ENCODE data around the gene POLR3E.

- TF ChIP-seq POLR2AphosphoS5 (IDR thresholded peaks at IDR 0.05; ENCODE audit: low read depth, low read length) (no peak), POLR2A (IDR thresholded peaks at IDR 0.05; ENCODE audit: low read depth, low read length) (no peak), TAF1 (IDR thresholded peaks at IDR 0.05; ENCODE audit: low read depth, low read length) (no peak), PAX5 (IDR thresholded peaks at IDR 0.05; ENCODE audit: insufficient read depth, low read length, severe bottlenecking) (no peak), POU2F2 (IDR thresholded peaks at IDR 0.05; ENCODE audit: low read depth, low read length) (no peak)
Measured at GRCh38 chr16:22314661-22315626, 17.7 kb downstream of the POLR3E start.
